Prostate gland (tissue), 2 donors: ENCODE results near the gene SAMD10.

Experiments used
- POLR2AphosphoS5 ChIP-seq: sonication (generic); formaldehyde crosslinking; IDR thresholded peaks from one replicate; pipeline ENCODE4 v1.6.1; 2017; ENCODE audit warnings: antibody characterized with exemption
- TF ChIP-seq, protein P1 (sequence below), 4 experiments: fragments of 200-600 bp in 2 of 4; fragments of 450-650 bp in 2 of 4; sonication (generic) in 2 of 4; IDR thresholded peaks; 1 replicate in 3 of 4; 2 replicates in 1 of 4; pipeline ENCODE4 v1.5.1; 2016 to 2019; ENCODE audit warnings: antibody characterized with exemption in 4 of 4, mild to moderate bottlenecking in 2 of 4, moderate library complexity in 2 of 4

DNA sequence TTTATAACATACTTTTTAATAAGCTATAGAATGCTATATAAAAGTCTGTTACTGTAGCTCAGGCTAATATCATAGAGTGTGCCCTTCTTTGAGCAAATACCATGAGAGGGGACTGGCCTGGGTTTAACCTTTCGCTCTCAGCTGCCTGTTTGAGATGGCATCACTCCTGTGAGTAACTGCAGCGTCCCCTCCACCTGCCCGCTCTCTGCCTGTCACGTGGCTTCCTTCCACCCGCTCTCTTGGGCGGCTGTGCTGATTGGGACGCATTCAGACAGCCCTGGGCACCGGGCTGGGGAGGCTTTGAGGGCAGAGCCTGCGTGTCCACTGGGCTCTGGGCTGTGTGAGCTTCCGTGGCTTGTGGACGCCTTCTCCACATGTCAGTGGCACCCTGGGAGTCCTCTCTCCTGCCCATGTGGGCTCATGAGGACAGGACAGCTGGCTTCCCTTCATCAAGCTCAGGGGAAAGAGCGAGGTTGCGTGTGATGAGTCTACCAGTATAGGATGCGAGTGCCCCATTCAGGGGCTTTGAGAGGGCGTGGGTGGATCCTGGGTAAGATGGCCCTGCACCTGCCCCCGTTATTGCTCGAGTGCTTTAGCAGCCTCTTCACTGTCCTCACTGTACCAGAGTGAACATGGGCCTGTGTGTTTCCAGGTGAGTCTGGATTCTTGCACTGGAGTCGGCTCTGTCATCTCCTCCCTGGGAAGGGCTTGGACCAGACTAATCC is 45.8 kb upstream of the SAMD10 start:
- TF ChIP-seq POLR2AphosphoS5, result no peak
- TF ChIP-seq, protein P1, sequence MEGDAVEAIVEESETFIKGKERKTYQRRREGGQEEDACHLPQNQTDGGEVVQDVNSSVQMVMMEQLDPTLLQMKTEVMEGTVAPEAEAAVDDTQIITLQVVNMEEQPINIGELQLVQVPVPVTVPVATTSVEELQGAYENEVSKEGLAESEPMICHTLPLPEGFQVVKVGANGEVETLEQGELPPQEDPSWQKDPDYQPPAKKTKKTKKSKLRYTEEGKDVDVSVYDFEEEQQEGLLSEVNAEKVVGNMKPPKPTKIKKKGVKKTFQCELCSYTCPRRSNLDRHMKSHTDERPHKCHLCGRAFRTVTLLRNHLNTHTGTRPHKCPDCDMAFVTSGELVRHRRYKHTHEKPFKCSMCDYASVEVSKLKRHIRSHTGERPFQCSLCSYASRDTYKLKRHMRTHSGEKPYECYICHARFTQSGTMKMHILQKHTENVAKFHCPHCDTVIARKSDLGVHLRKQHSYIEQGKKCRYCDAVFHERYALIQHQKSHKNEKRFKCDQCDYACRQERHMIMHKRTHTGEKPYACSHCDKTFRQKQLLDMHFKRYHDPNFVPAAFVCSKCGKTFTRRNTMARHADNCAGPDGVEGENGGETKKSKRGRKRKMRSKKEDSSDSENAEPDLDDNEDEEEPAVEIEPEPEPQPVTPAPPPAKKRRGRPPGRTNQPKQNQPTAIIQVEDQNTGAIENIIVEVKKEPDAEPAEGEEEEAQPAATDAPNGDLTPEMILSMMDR (IDR thresholded peaks at IDR 0.05), result no peak
